HG02870 (cell line): Measurements from ENCODE around the gene FLCN.
"Not testable (repeated sequence)": the region's sequence is repeated elsewhere in the genome, so short reads cannot be mapped to it uniquely, and the experiment has no call there.

Experiments used
- ATAC-seq: cut with Tn5 transposase; IDR thresholded peaks from one replicate; pipeline ENCODE4 v1.9.1; 2021; ENCODE audit warnings: mild to moderate bottlenecking, moderate library complexity; ENCODE audit not compliant: unreplicated experiment

The FLCN gene

GRCh38 chr17:17237026-17237799 is at the start of gene FLCN:
Gene FLCN, minus strand, starts transcription at chr17:17237168. Its CDS starts 9,031 bp downstream, at chr17:17228137.
- peak; percentile 66 for ATAC-seq

GRCh38 chr17:17285951-17286350 is 49.0 kb upstream of the FLCN start:
- ATAC-seq: no peak

- peak; percentile 89 for ATAC-seq
These were observed 43.9 kb upstream of the FLCN start, which contains the start of gene COPS3 for GRCh38 chr17:17280613-17281549. Gene COPS3, minus strand, starts transcription at chr17:17281246. Its CDS starts 60 bp downstream, at chr17:17281186.

GRCh38 chr17:17279316-17279715 is 42.3 kb upstream of the FLCN start:
- no peak for ATAC-seq

- ATAC-seq: not testable (repeated sequence)
These were observed 40.5 kb upstream of the FLCN start for GRCh38 chr17:17277431-17277830.

GRCh38 chr17:17275971-17276370 is 39.0 kb upstream of the FLCN start:
- no peak for ATAC-seq

- ATAC-seq: no peak
These were observed 33.2 kb upstream of the FLCN start for GRCh38 chr17:17269926-17270773.

- ATAC-seq: no peak
These were observed 27.5 kb upstream of the FLCN start for GRCh38 chr17:17264430-17264829.

GRCh38 chr17:17258998-17259397 is 22.0 kb upstream of the FLCN start:
- no peak for ATAC-seq

- no peak for ATAC-seq
These were observed 21.0 kb upstream of the FLCN start for GRCh38 chr17:17258011-17258410.

GRCh38 chr17:17256316-17256715 is 19.3 kb upstream of the FLCN start:
- ATAC-seq: no peak

GRCh38 chr17:17255689-17256088 is 18.7 kb upstream of the FLCN start:
- not testable (repeated sequence) for ATAC-seq

GRCh38 chr17:17254036-17254435 is 17.1 kb upstream of the FLCN start:
- ATAC-seq: no peak

- no peak for ATAC-seq
These were observed 16.4 kb upstream of the FLCN start for GRCh38 chr17:17253406-17253805.

GRCh38 chr17:17252149-17252661 is 15.2 kb upstream of the FLCN start:
- ATAC-seq: no peak

- ATAC-seq: no peak
These were observed 9.9 kb upstream of the FLCN start for GRCh38 chr17:17246879-17247278.

GRCh38 chr17:17243163-17243562 is 6.2 kb upstream of the FLCN start:
- ATAC-seq: no peak

- ATAC-seq: no peak
These were observed 5.3 kb upstream of the FLCN start for GRCh38 chr17:17242246-17242645.

GRCh38 chr17:17241656-17242055 is 4.7 kb upstream of the FLCN start:
- no peak for ATAC-seq

GRCh38 chr17:17239832-17240231 is 2.9 kb upstream of the FLCN start:
- ATAC-seq: no peak
